ENCODE data around the gene TPSG1. TPM values are rescaled to one million over a fixed set of nuclear protein-coding genes. Genes with fewer than 3 reads are reported as not detected.
"Not testable (repeated sequence)": the region's sequence is repeated elsewhere in the genome, so short reads cannot be mapped to it uniquely, and the experiment has no call there.

The TPSG1 gene
- total and polyA plus RNA-seq, 2 experiments from 2014 or later: not detected

DNA sequence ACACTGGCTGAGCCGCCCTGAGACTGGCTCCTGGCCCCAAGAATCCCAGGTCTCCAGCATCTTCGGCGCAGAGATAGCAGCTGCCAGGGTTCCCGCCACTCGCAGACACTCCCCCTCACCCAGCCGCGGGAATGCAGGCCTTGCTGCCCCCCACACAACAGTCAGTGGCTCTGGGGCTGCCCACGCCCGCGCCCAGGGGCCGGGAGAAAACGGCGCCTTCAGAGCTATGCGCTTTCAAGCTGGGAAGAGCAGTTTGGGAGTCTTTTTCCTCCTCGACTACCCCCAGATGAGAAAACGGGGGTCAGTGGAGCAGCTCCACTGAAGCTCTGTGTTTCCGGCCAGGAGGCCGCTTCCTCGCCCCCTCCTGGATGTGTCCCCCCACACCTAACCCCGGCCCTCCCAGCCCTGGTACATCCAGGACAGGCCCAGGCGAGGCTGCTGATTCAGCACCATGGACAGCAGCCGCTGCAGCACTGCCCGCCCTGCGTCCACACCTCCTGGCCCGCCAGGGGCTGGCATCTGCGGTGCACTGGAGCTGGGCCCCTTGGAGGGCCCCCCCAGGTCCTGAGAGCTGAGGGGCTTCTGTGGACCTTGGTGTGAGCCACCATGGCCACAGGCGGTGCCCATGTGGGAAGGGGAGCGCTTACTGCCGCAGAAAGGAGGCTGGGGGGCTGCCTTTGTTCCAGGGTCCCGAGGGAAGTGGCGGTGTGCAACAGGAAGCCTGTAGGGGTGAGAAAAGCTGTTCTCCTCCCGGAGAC lies 36.5 kb downstream of the TPSG1 start:
- H3F3A ChIP-seq (ENCODE audit: insufficient read depth): no peaks in the 10 kb centered on the region

DNA sequence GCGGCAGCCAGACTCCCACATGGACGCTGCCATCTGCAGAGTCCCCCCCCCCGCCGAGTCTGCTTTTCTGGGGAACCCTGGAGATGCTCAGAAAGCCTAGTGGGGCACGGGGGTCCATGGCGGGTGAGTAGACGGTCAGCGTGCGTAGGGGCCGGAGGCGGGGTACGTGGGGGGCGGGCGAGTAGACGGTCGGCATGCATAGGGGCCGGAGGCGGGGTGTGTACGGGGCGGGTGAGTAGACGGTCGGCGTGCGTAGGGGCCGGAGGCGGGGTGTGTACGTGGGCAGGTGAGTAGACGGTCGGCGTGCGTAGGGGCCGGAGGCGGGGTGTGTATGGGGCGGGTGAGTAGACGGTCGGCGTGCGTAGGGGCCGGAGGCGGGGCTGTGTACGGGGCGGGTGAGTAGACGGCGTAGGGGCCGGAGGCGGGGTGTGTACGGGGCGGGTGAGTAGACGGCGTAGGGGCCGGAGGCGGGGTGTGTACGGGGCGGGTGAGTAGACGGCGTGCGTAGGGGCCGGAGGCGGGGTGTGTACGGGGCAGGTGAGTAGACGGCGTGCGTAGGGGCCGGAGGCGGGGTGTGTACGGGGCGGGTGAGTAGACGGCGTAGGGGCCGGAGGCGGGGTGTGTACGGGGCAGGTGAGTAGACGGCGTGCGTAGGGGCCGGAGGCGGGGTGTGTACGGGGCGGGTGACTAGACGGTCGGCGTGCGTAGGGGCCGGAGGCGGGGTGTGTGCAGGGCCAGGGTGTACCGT lies 39.4 kb downstream of the TPSG1 start:
- H3K79me2 ChIP-seq (ENCODE audit: insufficient read depth); H3K9ac ChIP-seq; H3K4me2 ChIP-seq (ENCODE audit: unreplicated experiment); H3K4me1 ChIP-seq (ENCODE audit: insufficient read depth); in situ Hi-C loops (cut with MboI); H3F3A ChIP-seq (ENCODE audit: insufficient read depth); H3K9me2 ChIP-seq (ENCODE audit: insufficient read depth); H4K20me1 ChIP-seq (ENCODE audit: insufficient read depth); H3K9me3 ChIP-seq (ENCODE audit: low read depth); H3K27me3 ChIP-seq (replicated peaks; ENCODE audit: insufficient read depth); DNase-seq; H2AFZ ChIP-seq; H3K4me3 ChIP-seq; H3K36me3 ChIP-seq (ENCODE audit: low read depth); H3K27ac ChIP-seq: not testable (repeated sequence)
- WGBS, 2 experiments (ENCODE audit: low coverage in 1 of 2, low lambda C conversion rate in 2 of 2, missing lambda C conversion rate in 2 of 2): 90 to 95% methylated on average over 6 to 86 of the region's 86 CpGs

More for the DNA sequence above, 36.5 kb downstream of the TPSG1 start:
- H2AFZ ChIP-seq: no peak overlapping the region
- H3K36me3 ChIP-seq (ENCODE audit: low read depth): no peaks in the 10 kb centered on the region
- no peak overlapping the region for H3K9ac ChIP-seq
- H3K4me3 ChIP-seq: no peak overlapping the region
- in situ Hi-C loops (cut with MboI): no loop called here
- no peak overlapping the region for H3K4me2 ChIP-seq (ENCODE audit: unreplicated experiment)
- no peak for TF ChIP-seq EZH2phosphoT487 (IDR thresholded peaks at IDR 0.05; ENCODE audit: insufficient read depth, low read depth)
- TF ChIP-seq EZH2 (IDR thresholded peaks at IDR 0.05; ENCODE audit: insufficient read depth, poor library complexity, severe bottlenecking): no peak
- no peaks in the 10 kb centered on the region for H3K9me3 ChIP-seq (ENCODE audit: low read depth)
- H3K27me3 ChIP-seq (replicated peaks; ENCODE audit: insufficient read depth): no peaks in the 10 kb centered on the region
- no peaks in the 10 kb centered on the region for H3K4me1 ChIP-seq (ENCODE audit: insufficient read depth)
- peak; percentile 66 for DNase-seq
- WGBS, 2 experiments (ENCODE audit: low coverage in 1 of 2, low lambda C conversion rate in 2 of 2, missing lambda C conversion rate in 2 of 2): 38 to 48% methylated on average over 27 to 30 of the region's 32 CpGs
- no peaks in the 10 kb centered on the region for H3K9me2 ChIP-seq (ENCODE audit: insufficient read depth)
- no peaks in the 10 kb centered on the region for H4K20me1 ChIP-seq (ENCODE audit: insufficient read depth)
- no peaks in the 10 kb centered on the region for H3K79me2 ChIP-seq (ENCODE audit: insufficient read depth)
- no peak overlapping the region for H3K27ac ChIP-seq

DNA sequence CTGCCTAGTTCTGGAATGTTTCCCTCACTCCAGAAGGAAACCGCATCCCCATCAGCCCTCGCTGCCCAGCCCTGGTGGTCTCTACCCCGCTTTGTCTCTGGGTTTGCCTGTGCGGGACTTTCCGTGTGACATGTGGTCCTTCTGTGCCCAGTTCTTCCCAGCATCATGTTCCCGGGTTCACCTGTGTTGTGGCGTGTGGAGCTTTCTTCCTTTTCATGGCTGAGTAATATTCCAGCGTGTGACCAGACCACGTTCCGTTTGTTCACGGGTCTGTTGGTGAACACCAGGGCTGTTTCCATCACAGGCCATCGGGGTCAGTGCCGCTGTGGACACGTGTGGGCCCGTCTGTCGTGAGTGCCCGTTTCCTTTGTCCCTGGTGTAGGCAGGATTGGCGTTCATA lies 40.1 kb downstream of the TPSG1 start:
- H3K79me2 ChIP-seq (ENCODE audit: insufficient read depth): no peaks in the 10 kb centered on the region
- no peak overlapping the region for H3K4me2 ChIP-seq (ENCODE audit: unreplicated experiment)
- H4K20me1 ChIP-seq (ENCODE audit: insufficient read depth): no peaks in the 10 kb centered on the region
- no peak overlapping the region for H3K4me3 ChIP-seq
- no peaks in the 10 kb centered on the region for H3K36me3 ChIP-seq (ENCODE audit: low read depth)
- no peaks in the 10 kb centered on the region for H3K9me2 ChIP-seq (ENCODE audit: insufficient read depth)
- no peaks in the 10 kb centered on the region for H3K9me3 ChIP-seq (ENCODE audit: low read depth)
- no peaks in the 10 kb centered on the region for H3K27me3 ChIP-seq (replicated peaks; ENCODE audit: insufficient read depth)
- in situ Hi-C loops (cut with MboI): no loop called here
- no peaks in the 10 kb centered on the region for H3K4me1 ChIP-seq (ENCODE audit: insufficient read depth)
- no peak overlapping the region for H3K27ac ChIP-seq
- no peak overlapping the region for H2AFZ ChIP-seq
- DNase-seq: no peak
- 83 to 87% methylated on average over 18 of the region's 18 CpGs for WGBS, 2 experiments (ENCODE audit: low coverage in 1 of 2, low lambda C conversion rate in 2 of 2, missing lambda C conversion rate in 2 of 2)
- H3F3A ChIP-seq (ENCODE audit: insufficient read depth): no peaks in the 10 kb centered on the region
- no peak overlapping the region for H3K9ac ChIP-seq
- no peak for TF ChIP-seq EZH2phosphoT487 (IDR thresholded peaks at IDR 0.05; ENCODE audit: insufficient read depth, low read depth)
- no peak for TF ChIP-seq EZH2 (IDR thresholded peaks at IDR 0.05; ENCODE audit: insufficient read depth, poor library complexity, severe bottlenecking)

DNA sequence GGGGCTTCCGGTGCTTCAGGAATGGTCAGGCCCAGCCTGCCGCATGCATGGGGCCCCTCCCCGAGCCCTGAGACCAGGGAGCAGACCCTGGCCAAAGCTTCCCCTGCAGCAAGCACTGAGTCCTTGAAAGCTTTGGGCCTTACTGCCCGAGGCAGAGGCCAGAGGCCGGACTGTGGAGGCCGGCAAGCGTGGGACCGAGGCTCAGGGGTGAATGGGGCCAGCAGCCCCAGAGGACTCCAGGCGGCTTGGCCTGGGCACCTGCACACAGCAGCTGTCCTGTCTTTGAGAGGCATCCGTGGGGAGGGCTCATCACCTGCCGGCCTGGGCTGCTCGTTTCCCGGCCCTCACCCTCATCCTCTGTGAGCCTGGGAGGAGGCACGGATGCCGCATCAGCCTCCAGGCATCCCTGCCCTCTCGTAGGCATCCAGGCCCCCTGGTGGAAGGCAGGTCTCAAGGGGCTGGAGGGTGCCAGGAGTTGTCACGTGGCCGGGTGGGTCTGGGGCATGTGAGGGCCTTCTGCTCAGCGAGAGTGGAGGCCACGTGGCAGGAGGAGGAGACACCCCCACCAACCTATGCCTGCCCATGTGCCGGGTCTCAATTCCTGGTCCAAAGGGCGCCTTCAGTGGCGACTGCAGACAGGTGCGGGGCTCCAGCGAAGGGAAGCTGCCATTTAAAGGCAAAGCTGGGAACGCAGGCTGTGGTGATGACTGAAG lies 40.8 kb downstream of the TPSG1 start:
- Histone ChIP-seq H3K27ac (no peak overlapping the region), H3K4me1 (ENCODE audit: insufficient read depth) (no peaks in the 10 kb centered on the region), H3K9ac (no peak overlapping the region), H2AFZ (no peak overlapping the region), H4K20me1 (ENCODE audit: insufficient read depth) (no peaks in the 10 kb centered on the region), H3K4me3 (no peak overlapping the region), H3K9me2 (ENCODE audit: insufficient read depth) (no peaks in the 10 kb centered on the region), H3K4me2 (ENCODE audit: unreplicated experiment) (no peak overlapping the region), H3K79me2 (ENCODE audit: insufficient read depth) (no peaks in the 10 kb centered on the region), H3K9me3 (ENCODE audit: low read depth) (no peaks in the 10 kb centered on the region), H3K27me3 (replicated peaks; ENCODE audit: insufficient read depth) (no peaks in the 10 kb centered on the region), H3K36me3 (ENCODE audit: low read depth) (no peaks in the 10 kb centered on the region), H3F3A (ENCODE audit: insufficient read depth) (no peaks in the 10 kb centered on the region)
- DNase-seq: no peak
- TF ChIP-seq EZH2phosphoT487 (IDR thresholded peaks at IDR 0.05; ENCODE audit: insufficient read depth, low read depth) (no peak), EZH2 (IDR thresholded peaks at IDR 0.05; ENCODE audit: insufficient read depth, poor library complexity, severe bottlenecking) (no peak)
- 81 to 83% methylated on average over 26 of the region's 26 CpGs for WGBS, 2 experiments (ENCODE audit: low coverage in 1 of 2, low lambda C conversion rate in 2 of 2, missing lambda C conversion rate in 2 of 2)
- in situ Hi-C loops (cut with MboI): no loop called here

Measured in GM23248 (cell line).